Measurements from ENCODE around the gene NTM.

The NTM gene

GRCh38 chr11:131463162-131463561 lies 92.7 kb downstream of the NTM start:
- no peak for TF ChIP-seq CTCF (IDR thresholded peaks at IDR 0.05; ENCODE audit: borderline replicate concordance, insufficient read depth, low read depth, low read length)
- H3K4me3 ChIP-seq (ENCODE audit: low read depth, low read length) = no peak overlapping the region

- TF ChIP-seq CTCF (IDR thresholded peaks at IDR 0.05; ENCODE audit: borderline replicate concordance, insufficient read depth, low read depth, low read length) = no peak
- H3K4me3 ChIP-seq (ENCODE audit: low read depth, low read length) = no peak overlapping the region
Observed at GRCh38 chr11:131463649-131464425, 93.4 kb downstream of the NTM start.

- TF ChIP-seq CTCF (IDR thresholded peaks at IDR 0.05; ENCODE audit: borderline replicate concordance, insufficient read depth, low read depth, low read length) = no peak
- no peak overlapping the region for H3K4me3 ChIP-seq (ENCODE audit: low read depth, low read length)
Observed at GRCh38 chr11:131464461-131464860, 94.0 kb downstream of the NTM start.

GRCh38 chr11:131465039-131465438 lies 94.6 kb downstream of the NTM start:
- no peak overlapping the region for H3K4me3 ChIP-seq (ENCODE audit: low read depth, low read length)
- no peak for TF ChIP-seq CTCF (IDR thresholded peaks at IDR 0.05; ENCODE audit: borderline replicate concordance, insufficient read depth, low read depth, low read length)

- TF ChIP-seq CTCF (IDR thresholded peaks at IDR 0.05; ENCODE audit: borderline replicate concordance, insufficient read depth, low read depth, low read length) = no peak
Observed at GRCh38 chr11:131465746-131466145, 95.3 kb downstream of the NTM start.

GRCh38 chr11:131467645-131468394 lies 97.4 kb downstream of the NTM start:
- no peak for TF ChIP-seq CTCF (IDR thresholded peaks at IDR 0.05; ENCODE audit: borderline replicate concordance, insufficient read depth, low read depth, low read length)
- H3K4me3 ChIP-seq (ENCODE audit: low read depth, low read length) = no peak overlapping the region

More at GRCh38 chr11:131465746-131466145, 95.3 kb downstream of the NTM start:
- H3K4me3 ChIP-seq (ENCODE audit: low read depth, low read length) = no peak overlapping the region

All from GM12875 (cell line).